ACC112 (cell line): ENCODE data around the gene ZNF678.

Experiments
- H2AFZ ChIP-seq: fragments of 200-600 bp; sonication (generic); one replicate; pipeline ENCODE4 v1.6.0; 2017; ENCODE audit warnings: antibody characterized with exemption, low read length; ENCODE audit not compliant: unreplicated experiment
- H3K27ac ChIP-seq: fragments of 200-600 bp; sonication (generic); 2 replicates; pipeline ENCODE4 v1.5.1; 2014; ENCODE audit warnings: low read depth, mild to moderate bottlenecking, antibody characterized with exemption, low read length, moderate library complexity
- H3K27me3 ChIP-seq: fragments of 200-600 bp; sonication (generic); 2 replicates; pipeline ENCODE4 v1.6.1; 2014; ENCODE audit warnings: mild to moderate bottlenecking, antibody characterized with exemption, low read length, moderate library complexity, mixed read lengths; ENCODE audit not compliant: insufficient read depth
- H3K36me3 ChIP-seq: fragments of 200-600 bp; sonication (generic); 2 replicates; pipeline ENCODE4 v1.6.1; 2016; ENCODE audit warnings: mild to moderate bottlenecking, antibody characterized with exemption, low read length, moderate library complexity, mixed read lengths; ENCODE audit not compliant: insufficient read depth
- H3K4me1 ChIP-seq: fragments of 200-600 bp; sonication (generic); one replicate; pipeline ENCODE4 v1.6.1; 2016; ENCODE audit warnings: low read length, mixed read lengths; ENCODE audit not compliant: insufficient read depth, unreplicated experiment, control insufficient read depth
- H3K4me3 ChIP-seq: fragments of 200-600 bp; sonication (generic); 2 replicates; pipeline ENCODE4 v1.5.1; 2014; ENCODE audit warnings: mild to moderate bottlenecking, low read depth, low read length
- H3K79me2 ChIP-seq: fragments of 200-600 bp; sonication (generic); one replicate; pipeline ENCODE4 v1.6.0; 2016; ENCODE audit warnings: low read length; ENCODE audit not compliant: control insufficient read depth, unreplicated experiment, insufficient read depth

ZNF678 gene

GRCh38 chr1:227563324-227564201 is at the start of gene ZNF678:
ZNF678 (plus strand) TSS chr1:227563556; CDS start chr1:227650992, 87,436 bp downstream.
- Histone ChIP-seq H3K4me3 (peak within 1 kb of the TSS; percentile 84), H3K4me1 (no peaks in the 10 kb centered on the region), H3K27ac (peak within 1 kb of the TSS; percentile 85), H2AFZ (peak within 1 kb of the TSS; percentile 98), H3K79me2 (peaks cover 19% of the 10 kb centered on the region), H3K36me3 (no peaks in the 10 kb centered on the region), H3K27me3 (peaks cover 32% of the 10 kb centered on the region)

- H3K4me1 ChIP-seq, result no peaks in the 10 kb centered on the region
- H3K79me2 ChIP-seq, result no peaks in the 10 kb centered on the region
- H3K4me3 ChIP-seq, result no peak overlapping the region
- no peak overlapping the region for H2AFZ ChIP-seq
- H3K36me3 ChIP-seq, result no peaks in the 10 kb centered on the region
- H3K27ac ChIP-seq, result no peak overlapping the region
- H3K27me3 ChIP-seq, result peaks cover 14% of the 10 kb centered on the region
Measured at GRCh38 chr1:227518876-227519275, 44.5 kb upstream of the ZNF678 start.

DNA sequence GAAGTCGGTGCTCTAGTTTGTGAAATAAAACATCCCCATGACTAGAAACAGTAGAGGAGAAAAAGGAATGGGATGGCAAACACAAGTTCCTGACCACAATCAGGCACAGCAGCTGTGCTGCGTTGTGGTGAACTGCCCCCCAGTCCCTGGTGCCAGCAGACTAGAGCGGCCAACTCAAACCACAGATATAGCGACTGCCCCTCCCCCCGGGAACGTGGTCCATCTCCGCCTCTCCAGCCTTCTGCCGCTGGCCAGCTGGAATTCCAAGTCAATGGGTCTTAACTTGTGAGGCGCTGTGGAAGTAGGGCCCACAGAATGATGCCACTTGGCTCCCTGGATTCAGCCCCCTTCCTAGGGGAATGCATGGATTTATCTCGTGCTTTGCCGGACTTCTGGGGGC is 41.6 kb upstream of the ZNF678 start:
- H3K79me2 ChIP-seq, result no peaks in the 10 kb centered on the region
- no peaks in the 10 kb centered on the region for H3K36me3 ChIP-seq
- no peak overlapping the region for H2AFZ ChIP-seq
- H3K27ac ChIP-seq, result no peak overlapping the region
- no peaks in the 10 kb centered on the region for H3K4me1 ChIP-seq
- H3K4me3 ChIP-seq, result no peak overlapping the region
- H3K27me3 ChIP-seq, result peaks cover 5% of the 10 kb centered on the region; the same call in 1 of the 2 replicates

DNA sequence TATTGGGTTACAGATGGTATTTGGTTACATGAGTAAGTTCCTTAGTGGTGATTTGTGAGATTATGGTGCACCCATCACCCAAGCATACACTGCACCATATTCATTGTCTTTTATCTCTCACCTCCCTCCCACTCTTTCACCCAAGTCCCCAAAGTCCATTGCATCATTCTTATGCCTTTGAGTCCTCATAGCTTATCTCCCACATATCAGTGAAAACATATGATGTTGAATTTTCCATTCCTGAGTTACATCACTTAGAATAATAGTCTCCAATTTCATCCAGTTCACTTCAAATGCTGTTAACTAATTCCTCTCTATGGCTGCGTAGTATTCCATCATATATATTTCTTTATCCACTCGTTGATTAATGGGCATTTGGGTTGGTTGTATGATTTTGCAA is 36.8 kb upstream of the ZNF678 start:
- Histone ChIP-seq H3K79me2 (no peaks in the 10 kb centered on the region), H2AFZ (no peak overlapping the region), H3K36me3 (no peaks in the 10 kb centered on the region), H3K4me3 (no peak overlapping the region), H3K4me1 (no peaks in the 10 kb centered on the region), H3K27me3 (no peaks in the 10 kb centered on the region), H3K27ac (no peak overlapping the region)

- Histone ChIP-seq H2AFZ (no peak overlapping the region), H3K27ac (no peak overlapping the region), H3K36me3 (no peaks in the 10 kb centered on the region; the same call in 1 of the 2 replicates), H3K79me2 (no peaks in the 10 kb centered on the region), H3K4me3 (no peak overlapping the region), H3K27me3 (no peaks in the 10 kb centered on the region), H3K4me1 (no peaks in the 10 kb centered on the region)
Measured at GRCh38 chr1:227532019-227532619, 31.2 kb upstream of the ZNF678 start.

DNA sequence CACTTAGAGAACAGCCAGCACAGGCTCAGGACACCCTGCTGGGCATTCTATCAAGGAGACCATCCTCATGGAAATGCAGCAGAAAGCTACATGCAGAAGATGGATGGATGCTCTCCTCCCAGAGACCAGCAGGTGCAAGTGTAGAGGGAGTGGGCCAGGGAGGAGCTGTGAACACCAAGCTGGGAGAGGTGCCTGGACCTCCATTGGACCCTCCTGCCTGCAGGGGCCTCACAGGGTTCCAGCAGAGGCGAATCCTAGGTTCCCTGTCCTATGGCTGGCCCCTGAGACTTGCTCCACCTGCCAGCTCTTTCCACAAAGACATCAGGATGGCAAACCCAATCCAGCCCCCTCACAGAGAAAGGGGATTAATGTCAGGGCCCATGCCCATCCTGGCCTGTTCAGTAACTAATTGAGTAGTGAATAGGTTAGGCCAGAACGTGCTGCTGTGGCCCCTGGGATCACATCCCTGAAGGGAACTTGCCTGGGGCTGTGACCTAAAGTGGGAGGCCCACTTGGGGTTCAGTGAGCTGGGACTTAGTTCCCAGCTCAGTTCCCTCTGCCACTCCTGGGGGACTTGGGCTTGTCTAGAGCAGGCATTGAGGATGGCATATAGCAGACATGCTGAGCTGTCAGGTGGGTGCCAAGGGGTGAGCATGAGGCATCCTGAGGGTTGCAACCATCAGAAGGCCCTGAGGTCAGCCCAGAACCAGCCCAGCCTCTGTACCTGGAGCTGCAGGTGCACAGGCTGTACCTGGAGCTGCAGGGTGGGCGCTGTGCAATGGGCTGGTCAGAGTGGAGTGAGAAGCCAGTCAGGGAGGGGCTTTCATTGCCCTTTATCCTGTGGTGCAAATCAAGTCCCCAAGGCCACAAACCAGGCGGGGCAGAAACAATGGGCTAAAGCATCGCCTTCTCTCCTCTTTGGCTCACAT is 22.9 kb upstream of the ZNF678 start:
- H3K4me1 ChIP-seq, result peaks cover 10% of the 10 kb centered on the region
- H3K36me3 ChIP-seq, result no peaks in the 10 kb centered on the region
- no peak overlapping the region for H2AFZ ChIP-seq
- no peaks in the 10 kb centered on the region for H3K27me3 ChIP-seq
- no peaks in the 10 kb centered on the region for H3K79me2 ChIP-seq
- H3K27ac ChIP-seq, result no peak overlapping the region
- no peak overlapping the region for H3K4me3 ChIP-seq

DNA sequence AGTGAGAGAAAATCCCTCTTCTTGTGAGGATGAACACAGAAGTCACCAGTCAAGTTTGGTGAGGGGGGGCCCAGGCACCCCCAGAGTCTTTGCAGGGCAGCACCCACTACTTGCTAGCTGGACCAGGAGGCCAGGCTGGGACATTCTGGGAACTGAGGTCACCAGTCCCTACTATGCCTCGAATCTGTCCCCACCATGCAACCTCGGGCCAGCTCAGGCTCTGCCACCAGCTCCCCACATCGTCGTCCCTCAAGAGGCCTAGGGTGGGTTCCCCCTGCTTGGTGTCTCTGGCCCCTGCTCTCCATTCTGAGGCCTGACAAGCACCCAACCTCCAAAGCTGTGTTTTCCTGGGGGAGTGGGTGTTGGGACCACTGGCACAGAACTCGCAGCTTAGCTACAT is 22.2 kb upstream of the ZNF678 start:
- Histone ChIP-seq H2AFZ (no peak overlapping the region), H3K79me2 (no peaks in the 10 kb centered on the region), H3K4me3 (peak overlapping the region; percentile 95), H3K27me3 (no peaks in the 10 kb centered on the region), H3K4me1 (peaks cover 10% of the 10 kb centered on the region), H3K27ac (no peak overlapping the region), H3K36me3 (no peaks in the 10 kb centered on the region)

GRCh38 chr1:227541796-227542152 is 21.6 kb upstream of the ZNF678 start:
- Histone ChIP-seq H3K4me3 (peak overlapping the region; percentile 95), H3K79me2 (no peaks in the 10 kb centered on the region), H3K27me3 (no peaks in the 10 kb centered on the region), H3K27ac (no peak overlapping the region), H3K4me1 (peaks cover 10% of the 10 kb centered on the region), H2AFZ (peak overlapping the region; percentile 93), H3K36me3 (no peaks in the 10 kb centered on the region)

DNA sequence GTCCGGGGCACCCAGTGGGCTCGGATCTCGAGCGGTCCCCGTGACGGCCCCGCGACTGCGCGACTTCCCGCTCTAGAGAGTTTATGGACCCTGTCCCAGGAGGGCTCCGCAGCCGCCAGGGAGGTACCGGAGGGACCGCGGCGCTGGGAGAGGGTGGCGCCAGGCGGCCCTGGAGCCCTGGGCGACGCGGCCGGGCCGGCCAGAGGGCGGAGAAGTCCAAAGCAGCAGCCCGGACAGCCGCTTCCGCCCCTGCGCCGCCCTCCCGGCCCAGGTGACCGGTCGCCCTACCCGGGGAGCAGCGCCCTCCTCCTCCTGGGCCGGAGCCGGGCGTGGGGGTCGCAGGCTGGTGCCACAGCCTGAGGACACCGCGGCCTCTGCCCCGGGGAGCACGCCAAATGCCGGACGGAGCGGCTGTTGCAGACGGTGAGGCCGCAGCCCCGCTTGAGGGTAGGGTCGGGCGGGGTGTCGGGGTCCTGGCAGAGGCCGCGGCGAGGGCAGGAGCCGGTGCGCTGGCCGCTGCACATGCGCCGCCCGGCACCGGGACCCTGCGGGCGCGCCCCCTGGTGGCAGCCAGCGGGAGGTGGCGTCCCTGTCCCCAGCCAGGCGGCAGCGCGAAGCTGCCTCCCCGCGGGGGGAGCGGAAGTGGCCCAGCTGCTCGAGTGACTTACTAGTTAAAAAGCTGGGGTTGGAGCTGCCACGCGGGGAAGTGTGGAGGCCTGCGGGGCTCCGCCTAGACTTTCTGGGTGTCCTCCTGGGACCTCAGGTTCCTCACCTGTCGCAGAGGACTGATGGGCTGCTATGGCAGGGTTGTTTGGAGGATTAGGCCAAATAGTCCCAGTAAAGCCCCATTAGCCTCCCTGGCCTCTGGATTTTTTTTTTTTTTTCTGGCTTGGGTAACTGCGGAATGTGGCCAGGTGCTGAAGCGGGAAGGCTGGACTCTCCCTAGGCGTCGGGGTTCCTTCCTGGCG is 20.9 kb upstream of the ZNF678 start:
- Histone ChIP-seq H3K4me1 (peaks cover 10% of the 10 kb centered on the region), H3K27ac (no peak overlapping the region)

More for the DNA sequence above, 20.9 kb upstream of the ZNF678 start:
- peak overlapping the region; percentile 95 for H3K4me3 ChIP-seq
- H2AFZ ChIP-seq, result peak overlapping the region; percentile 93
- no peaks in the 10 kb centered on the region for H3K79me2 ChIP-seq
- no peaks in the 10 kb centered on the region for H3K27me3 ChIP-seq
- H3K36me3 ChIP-seq, result no peaks in the 10 kb centered on the region
